HepG2 (cell line): ENCODE measurements around the gene AKR1C3. TPM values are rescaled to one million over a fixed set of nuclear protein-coding genes. Genes with fewer than 3 reads are reported as not detected.
A peak's percentile ranks its signal among the peaks of the same experiment; 100 is the strongest.

Experiments used
- ATAC-seq: fragments of 200-7000 bp; cut with Tn5 transposase; 3 replicates; pipeline ENCODE4 v1.9.1; 2020; ENCODE audit warnings: mild to moderate bottlenecking, moderate library complexity
- BruUV-seq: library from RNA; stranded (reverse); fragments of 400-500 nt; replicated peaks from 2 replicates; lab custom pipeline; 2021; lab: Mats Ljungman, UMichigan
- CTCF ChIA-PET: fragments of 300-600 bp; formaldehyde crosslinking; extraction: SDS; loops from one replicate; lab custom pipeline; 2021; ENCODE audit warnings: low total read pairs, inconsistent platforms, low intra/inter-chr PET ratio; lab: Yijun Ruan, JAX
- POLR2A ChIA-PET: fragments of 350-600 bp; sonication (Branson Sonifier 250); formaldehyde crosslinking; loops from one replicate; lab custom pipeline; 2020; ENCODE audit warnings: antibody characterized with exemption, inconsistent platforms; lab: Yijun Ruan, JAX
- DNase-seq: peaks from one replicate; pipeline ENCODE4 v3.0.0-alpha.2; 2015; ENCODE audit warnings: low spot score
- FAIRE-seq: peaks from 3 replicates; lab custom pipeline; 2011; peaks lifted over from hg19 to GRCh38; lab: Jason Lieb, UNC
- H2AFZ ChIP-seq: one replicate; pipeline ENCODE4 v1.6.1; 2011; ENCODE audit warnings: low read length, inconsistent platforms
- H3K27ac ChIP-seq: fragments of 300-600 bp; 3 replicates; pipeline ENCODE4 v1.8.0; 2011; ENCODE audit warnings: mixed run types, mild to moderate bottlenecking, mixed read lengths, low read length, inconsistent platforms; ENCODE audit not compliant: insufficient read depth; ENCODE audit errors: extremely low read length
- H3K27me3 ChIP-seq, 2 experiments: fragments of 200-600 bp in 1 of 2; 2 replicates in 1 of 2; 3 replicates in 1 of 2; pipeline versions ENCODE4 v1.6.0 to v1.8.0; 2011; ENCODE audit warnings: low read length in 2 of 2, mild to moderate bottlenecking in 2 of 2, moderate library complexity in 2 of 2, inconsistent platforms in 1 of 2; ENCODE audit not compliant: insufficient read depth in 2 of 2, control insufficient read depth in 1 of 2
- H3K36me3 ChIP-seq, 2 experiments: fragments of 200-600 bp in 1 of 2; replicated peaks in 1 of 2; 2 replicates in 1 of 2; 3 replicates in 1 of 2; pipeline versions ENCODE4 v1.5.1 to v1.8.0; 2011; ENCODE audit warnings: low read length in 2 of 2, inconsistent platforms in 1 of 2; ENCODE audit not compliant: insufficient read depth in 2 of 2, control insufficient read depth in 1 of 2
- H3K4me1 ChIP-seq: 2 replicates; pipeline ENCODE4 v1.5.1; 2012; ENCODE audit warnings: low read length, inconsistent platforms; ENCODE audit not compliant: insufficient read depth
- H3K4me2 ChIP-seq: 2 replicates; pipeline ENCODE4 v1.6.0; 2011; ENCODE audit warnings: low read depth, low read length, inconsistent platforms
- H3K4me3 ChIP-seq, 3 experiments: fragments of 200-600 bp in 1 of 3; sonication (generic), shearing (Covaris generic) in 1 of 3; replicated peaks in 1 of 3; 2 replicates each; pipeline ENCODE4 v1.5.1; 2011 to 2016; ENCODE audit warnings: low read length in 3 of 3, inconsistent platforms in 2 of 3, low read depth in 2 of 3, mild to moderate bottlenecking in 2 of 3, control low read depth in 1 of 3, mixed read lengths in 1 of 3; ENCODE audit not compliant: insufficient read depth in 1 of 3
- H3K79me2 ChIP-seq: one replicate; pipeline ENCODE4 v1.6.1; 2011; ENCODE audit warnings: low read length, inconsistent platforms; ENCODE audit not compliant: insufficient read depth
- H3K9ac ChIP-seq: 2 replicates; pipeline ENCODE4 v1.6.0; 2011; ENCODE audit warnings: mild to moderate bottlenecking, low read depth, low read length, inconsistent platforms; ENCODE audit not compliant: insufficient read depth
- H3K9me3 ChIP-seq: 2 replicates; pipeline ENCODE4 v1.5.1; 2012; ENCODE audit warnings: mild to moderate bottlenecking, low read length
- H4K20me1 ChIP-seq: 2 replicates; pipeline ENCODE4 v1.6.0; 2011; ENCODE audit warnings: inconsistent platforms, mild to moderate bottlenecking, low read length, moderate library complexity; ENCODE audit not compliant: insufficient read depth
- AKNA ChIP-seq: sonication (generic); formaldehyde crosslinking; IDR thresholded peaks from 2 replicates; pipeline ENCODE4 v1.4.0; 2020; ENCODE audit warnings: missing genetic modification reagents, borderline replicate concordance
- HDAC2 ChIP-seq: sonication (generic); formaldehyde crosslinking; IDR thresholded peaks from 2 replicates; pipeline ENCODE4 v1.4.0; 2020; ENCODE audit warnings: missing genetic modification reagents
- HMGXB4 ChIP-seq, 2 experiments: sonication (generic) in 1 of 2; formaldehyde crosslinking in 1 of 2; IDR thresholded peaks; 2 replicates each; pipeline versions ENCODE4 v1.4.0 to v1.6.1; 2018 to 2020; ENCODE audit warnings: missing genetic modification reagents in 2 of 2, borderline replicate concordance in 1 of 2, low read depth in 1 of 2, mild to moderate bottlenecking in 1 of 2, missing biosample characterization in 1 of 2
- NKX3-1 ChIP-seq: sonication (generic); formaldehyde crosslinking; IDR thresholded peaks from 2 replicates; pipeline ENCODE4 v1.5.0; 2020; ENCODE audit warnings: missing genetic modification reagents
- PRDM15 ChIP-seq: sonication (generic); formaldehyde crosslinking; IDR thresholded peaks from 2 replicates; pipeline ENCODE4 v1.4.0; 2020; ENCODE audit warnings: missing genetic modification reagents
- ZC3H4 ChIP-seq: sonication (generic); formaldehyde crosslinking; IDR thresholded peaks from 2 replicates; pipeline ENCODE4 v1.4.0; 2020; ENCODE audit warnings: missing genetic modification reagents, borderline replicate concordance
- ZNF414 ChIP-seq: sonication (generic); formaldehyde crosslinking; IDR thresholded peaks from 2 replicates; pipeline ENCODE4 v1.5.0; 2020; ENCODE audit warnings: missing genetic modification reagents
- in situ Hi-C: cut with HindIII; loops from 2 replicates; pipeline ENCODE4 v1.10.0; 2017; ENCODE audit warnings: low pct_unique_long_range_greater_than_20kb; ENCODE audit not compliant: extremely low pct_ligation_motif_present
- intact Hi-C: fragments of 100-400 bp; cut with micrococcal nuclease; formaldehyde crosslinking; loops from one replicate; pipeline ENCODE4 v1.10.0; 2022; ENCODE audit not compliant: unreplicated experiment
- polyA plus RNA-seq, 8 experiments: library from polyadenylated mRNA; depleted of rRNA in 3 of 8; stranded (reverse) in 7 of 8; unstranded in 1 of 8; fragments of >200 nt; fragmentation: Illumina TruSeq in 4 of 8; extraction: Trizol in 4 of 8; gene quantifications; 2 replicates each; pipeline versions ENCODE4 v1.2.1 to v1.2.3, GENCODE V29; 2011 to 2016; ENCODE audit warnings: low read depth in 4 of 8, missing spikeins in 1 of 8, mixed read lengths in 1 of 8; ENCODE audit not compliant: insufficient read depth in 1 of 8
- total RNA-seq, 5 experiments: library from RNA; depleted of rRNA; stranded (reverse); fragments of >200 nt; fragmentation: Illumina TruSeq; extraction: Trizol; gene quantifications; 2 replicates each; pipeline ENCODE4 v1.2.3, GENCODE V29; 2016; ENCODE audit warnings: low read depth in 1 of 5
- TF ChIP-seq, protein P1 (sequence below): IDR thresholded peaks from 2 replicates; pipeline ENCODE4 v1.6.1; 2016; ENCODE audit warnings: low read depth

AKR1C3 gene
- total and polyA plus RNA-seq, 2 of the 13 experiments (the other 11 are each of a cell fraction or from before 2014, with no cell fraction given), result 368 to 532 TPM

- DNase-seq, result peak; percentile 92
- no peak for FAIRE-seq
- Histone ChIP-seq H3K36me3 (no peaks in the 10 kb centered on the region), H3K79me2 (no peaks in the 10 kb centered on the region), H3K9me3 (no peaks in the 10 kb centered on the region), H3K27ac (peak overlapping the region; percentile 99), H2AFZ (no peak overlapping the region), H4K20me1 (no peaks in the 10 kb centered on the region), H3K4me3 (peak overlapping the region; percentile 27 to 47 (median 30); a peak in 4 of 6 replicates), H3K4me2 (peak overlapping the region; percentile 79), H3K9ac (peak overlapping the region; percentile 92), H3K27me3 (no peaks in the 10 kb centered on the region), H3K4me1 (peaks cover 80% of the 10 kb centered on the region)
- in situ Hi-C loops (no loop called here), intact Hi-C loops (loop anchor here (1.0 to 2.0 kb wide), 3 partner anchors 62 to 124 kb away; no protein-coding TSS in a partner anchor)
- CTCF ChIA-PET, result no interaction called here
- BruUV-seq, result TSS peak; percentile 96
- POLR2A ChIA-PET, result interaction anchor here (0.9 to 1.9 kb wide), 7 partner anchors 11 to 123 kb away, joined by 3 to 7 read pairs (median 4); no protein-coding TSS in a partner anchor
- ATAC-seq, result peak; percentile 85
- TF ChIP-seq AKNA (CRISPR knock-in tag) (no peak), NKX3-1 (CRISPR knock-in tag) (no peak), ZNF414 (CRISPR knock-in tag) (peak; percentile 81), PRDM15 (CRISPR knock-in tag) (0 out of 2 replicates have a peak, but pooled peaks have one; percentile 53), HDAC2 (peak; percentile 26; the same call in 1 of the 2 replicates), ZC3H4 (CRISPR knock-in tag) (peak; percentile 32), HMGXB4 (CRISPR knock-in tag; IDR thresholded peaks at IDR 0.05; ENCODE audit: borderline replicate concordance in 1 of 2, low read depth in 1 of 2) (0 out of 4 replicates have a peak, but pooled peaks of 1 of the 2 experiments have one; percentile 51)
- TF ChIP-seq, protein P1, sequence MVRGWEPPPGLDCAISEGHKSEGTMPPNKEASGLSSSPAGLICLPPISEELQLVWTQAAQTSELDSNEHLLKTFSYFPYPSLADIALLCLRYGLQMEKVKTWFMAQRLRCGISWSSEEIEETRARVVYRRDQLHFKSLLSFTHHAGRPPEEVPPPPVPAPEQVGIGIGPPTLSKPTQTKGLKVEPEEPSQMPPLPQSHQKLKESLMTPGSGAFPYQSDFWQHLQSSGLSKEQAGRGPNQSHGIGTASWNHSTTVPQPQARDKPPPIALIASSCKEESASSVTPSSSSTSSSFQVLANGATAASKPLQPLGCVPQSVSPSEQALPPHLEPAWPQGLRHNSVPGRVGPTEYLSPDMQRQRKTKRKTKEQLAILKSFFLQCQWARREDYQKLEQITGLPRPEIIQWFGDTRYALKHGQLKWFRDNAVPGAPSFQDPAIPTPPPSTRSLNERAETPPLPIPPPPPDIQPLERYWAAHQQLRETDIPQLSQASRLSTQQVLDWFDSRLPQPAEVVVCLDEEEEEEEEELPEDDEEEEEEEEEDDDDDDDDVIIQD (CRISPR knock-in tag), result peak; percentile 24; the same call in 1 of the 2 replicates
Observed at GRCh38 chr10:5070648-5071410, 23.4 kb upstream of the AKR1C3 start.
